Keratinocyte (primary cell): ENCODE results near the gene SLC6A9. TPM values are rescaled to one million over a fixed set of nuclear protein-coding genes. Genes with fewer than 3 reads are reported as not detected.

Source experiments
- DNase-seq: peaks from one replicate; pipeline ENCODE4 v3.0.0-alpha.2; 2011; ENCODE audit warnings: low read depth, missing footprints, low spot score
- FAIRE-seq: peaks from 2 replicates; lab custom pipeline; 2011; peaks lifted over from hg19 to GRCh38; lab: Jason Lieb, UNC
- H2AFZ ChIP-seq: 2 replicates; pipeline ENCODE4 v1.6.0; 2012; ENCODE audit warnings: low read length, control low read depth, inconsistent platforms; ENCODE audit not compliant: control insufficient read depth
- H3K27ac ChIP-seq: 2 replicates; pipeline ENCODE4 v1.5.1; 2011; ENCODE audit warnings: low read length; ENCODE audit not compliant: control insufficient read depth, insufficient read depth
- H3K27me3 ChIP-seq: 3 replicates; pipeline ENCODE4 v1.6.0; 2011; ENCODE audit warnings: low read length; ENCODE audit not compliant: control insufficient read depth, insufficient read depth; ENCODE audit errors: extremely low read depth
- H3K36me3 ChIP-seq, 2 experiments: 2 replicates in 1 of 2; 3 replicates in 1 of 2; pipeline ENCODE4 v1.5.1; 2011; ENCODE audit warnings: low read length in 2 of 2, mild to moderate bottlenecking in 1 of 2; ENCODE audit not compliant: control insufficient read depth in 2 of 2, insufficient read depth in 2 of 2; ENCODE audit errors: extremely low read depth in 1 of 2
- H3K4me1 ChIP-seq: 3 replicates; pipeline ENCODE4 v1.5.1; 2011; ENCODE audit warnings: low read length; ENCODE audit not compliant: control insufficient read depth, insufficient read depth; ENCODE audit errors: extremely low read depth
- H3K4me2 ChIP-seq: 3 replicates; pipeline ENCODE4 v1.6.0; 2011; ENCODE audit warnings: low read depth, low read length; ENCODE audit not compliant: control insufficient read depth, insufficient read depth; ENCODE audit errors: extremely low read depth
- H3K4me3 ChIP-seq, 3 experiments: fragments of 200-600 bp in 1 of 3; sonication (generic) in 1 of 3; 2 replicates in 2 of 3; 3 replicates in 1 of 3; pipeline ENCODE4 v1.5.1; 2011 to 2016; ENCODE audit warnings: low read length in 3 of 3, mild to moderate bottlenecking in 3 of 3, control low read depth in 2 of 3, inconsistent platforms in 1 of 3, low read depth in 1 of 3, mixed read lengths in 1 of 3, mixed run types in 1 of 3, moderate library complexity in 1 of 3; ENCODE audit not compliant: control insufficient read depth in 2 of 3, insufficient read depth in 2 of 3; ENCODE audit errors: extremely low read depth in 1 of 3
- H3K79me2 ChIP-seq: 2 replicates; pipeline ENCODE4 v1.6.0; 2012; ENCODE audit warnings: low read length; ENCODE audit not compliant: control insufficient read depth, insufficient read depth
- H3K9ac ChIP-seq: 3 replicates; pipeline ENCODE4 v1.6.0; 2011; ENCODE audit warnings: low read length; ENCODE audit not compliant: control insufficient read depth, insufficient read depth; ENCODE audit errors: extremely low read depth
- H3K9me1 ChIP-seq: 3 replicates; pipeline ENCODE4 v1.6.0; 2011; ENCODE audit warnings: low read length; ENCODE audit not compliant: control insufficient read depth, insufficient read depth; ENCODE audit errors: extremely low read depth
- H3K9me3 ChIP-seq: 2 replicates; pipeline ENCODE4 v1.5.1; 2012; ENCODE audit warnings: low read depth, low read length; ENCODE audit not compliant: control insufficient read depth
- H4K20me1 ChIP-seq: 3 replicates; pipeline ENCODE4 v1.6.0; 2011; ENCODE audit warnings: low read length; ENCODE audit not compliant: control insufficient read depth, insufficient read depth; ENCODE audit errors: extremely low read depth
- CTCF ChIP-seq, 3 experiments: IDR thresholded peaks in 1 of 3; conservative IDR thresholded peaks in 1 of 3; optimal IDR thresholded peaks in 1 of 3; 2 replicates in 2 of 3; 3 replicates in 1 of 3; pipeline versions ENCODE3 to v1.5.1; 2011; ENCODE audit warnings: low read length in 3 of 3, mild to moderate bottlenecking in 3 of 3, moderate library complexity in 2 of 3, control low read depth in 1 of 3, inconsistent platforms in 1 of 3; ENCODE audit not compliant: insufficient read depth in 2 of 3; ENCODE audit errors: extremely low read depth in 1 of 3
- EZH2 ChIP-seq: IDR thresholded peaks from one replicate; pipeline ENCODE4 v1.6.1; 2012; ENCODE audit warnings: inconsistent platforms, mild to moderate bottlenecking, low read length, moderate library complexity
- dilution Hi-C: fragments of 300-500 bp; cut with MboI; formaldehyde crosslinking; loops from one replicate; pipeline ENCODE4 v1.7.0; 2020; ENCODE audit warnings: low sequenced_read_pairs; ENCODE audit not compliant: extremely low pct_ligation_motif_present
- polyA plus RNA-seq, 5 experiments: library from polyadenylated mRNA; depleted of rRNA in 3 of 5; stranded (reverse) in 3 of 5; stranded (forward) in 1 of 5; unstranded in 1 of 5; fragments of >200 nt; gene quantifications; 1 replicate in 1 of 5; 2 replicates in 3 of 5; 3 replicates in 1 of 5; pipeline versions ENCODE4 v1.2.1 to v1.2.3, GENCODE V29; 2011 to 2012; ENCODE audit warnings: missing spikeins in 2 of 5, low read depth in 1 of 5, low replicate concordance in 1 of 5

Gene SLC6A9
- polyA plus RNA-seq, 1 donor (not counting 4 experiments of a cell fraction or from before 2014, with no cell fraction given): 5.3 TPM

GRCh38 chr1:44002606-44003157 lies 28.6 kb downstream of the SLC6A9 start:
- no peaks in the 10 kb centered on the region for H3K9me3 ChIP-seq
- no peaks in the 10 kb centered on the region for H3K9me1 ChIP-seq
- dilution Hi-C loops: no loop called here
- H3K27ac ChIP-seq: no peak overlapping the region
- no peaks in the 10 kb centered on the region for H3K4me1 ChIP-seq
- no peak overlapping the region for H3K4me3 ChIP-seq
- peaks cover 1 to 8% of the 10 kb centered on the region in 2 experiments for H3K36me3 ChIP-seq
- H4K20me1 ChIP-seq: no peaks in the 10 kb centered on the region
- no peak overlapping the region for H3K9ac ChIP-seq
- TF ChIP-seq EZH2 (no peak), CTCF (optimal IDR thresholded peaks at IDR 0.05 in 1 of 3, IDR thresholded peaks at IDR 0.05 in 1 of 3, conservative IDR thresholded peaks at IDR 0.05 in 1 of 3; ENCODE audit: extremely low read depth in 1 of 3, insufficient read depth in 2 of 3, low read length in 3 of 3) (peak in 2 of 3 experiments; percentile 17 to 21)
- DNase-seq: no peak
- H2AFZ ChIP-seq: no peak overlapping the region
- no peak for FAIRE-seq
- H3K4me2 ChIP-seq: no peak overlapping the region
- no peaks in the 10 kb centered on the region for H3K27me3 ChIP-seq
- no peaks in the 10 kb centered on the region for H3K79me2 ChIP-seq

- FAIRE-seq: no peak
- TF ChIP-seq EZH2 (no peak), CTCF (optimal IDR thresholded peaks at IDR 0.05 in 1 of 3, IDR thresholded peaks at IDR 0.05 in 1 of 3, conservative IDR thresholded peaks at IDR 0.05 in 1 of 3; ENCODE audit: extremely low read depth in 1 of 3, insufficient read depth in 2 of 3, low read length in 3 of 3) (no peak)
- DNase-seq: no peak
These were observed 29.1 kb downstream of the SLC6A9 start for GRCh38 chr1:44002165-44002564.

More at GRCh38 chr1:44002165-44002564, 29.1 kb downstream of the SLC6A9 start:
- Histone ChIP-seq H4K20me1 (no peaks in the 10 kb centered on the region), H3K9me3 (no peaks in the 10 kb centered on the region), H3K79me2 (no peaks in the 10 kb centered on the region), H3K9ac (no peak overlapping the region), H3K9me1 (no peaks in the 10 kb centered on the region), H3K4me3 (no peak overlapping the region), H3K4me2 (no peak overlapping the region), H2AFZ (no peak overlapping the region), H3K4me1 (no peaks in the 10 kb centered on the region), H3K27me3 (no peaks in the 10 kb centered on the region), H3K36me3 (peaks cover 1 to 7% of the 10 kb centered on the region in 2 experiments), H3K27ac (no peak overlapping the region)
- dilution Hi-C loops: no loop called here
